ENCODE data around the gene PPP2CA. TPM values are rescaled to one million over a fixed set of nuclear protein-coding genes. Genes with fewer than 3 reads are reported as not detected.

PPP2CA gene
- total and polyA plus RNA-seq, 9 of the 15 experiments (the other 6 are each of a cell fraction or from before 2014, with no cell fraction given) = 23.0 to 257 (median 109) TPM

DNA sequence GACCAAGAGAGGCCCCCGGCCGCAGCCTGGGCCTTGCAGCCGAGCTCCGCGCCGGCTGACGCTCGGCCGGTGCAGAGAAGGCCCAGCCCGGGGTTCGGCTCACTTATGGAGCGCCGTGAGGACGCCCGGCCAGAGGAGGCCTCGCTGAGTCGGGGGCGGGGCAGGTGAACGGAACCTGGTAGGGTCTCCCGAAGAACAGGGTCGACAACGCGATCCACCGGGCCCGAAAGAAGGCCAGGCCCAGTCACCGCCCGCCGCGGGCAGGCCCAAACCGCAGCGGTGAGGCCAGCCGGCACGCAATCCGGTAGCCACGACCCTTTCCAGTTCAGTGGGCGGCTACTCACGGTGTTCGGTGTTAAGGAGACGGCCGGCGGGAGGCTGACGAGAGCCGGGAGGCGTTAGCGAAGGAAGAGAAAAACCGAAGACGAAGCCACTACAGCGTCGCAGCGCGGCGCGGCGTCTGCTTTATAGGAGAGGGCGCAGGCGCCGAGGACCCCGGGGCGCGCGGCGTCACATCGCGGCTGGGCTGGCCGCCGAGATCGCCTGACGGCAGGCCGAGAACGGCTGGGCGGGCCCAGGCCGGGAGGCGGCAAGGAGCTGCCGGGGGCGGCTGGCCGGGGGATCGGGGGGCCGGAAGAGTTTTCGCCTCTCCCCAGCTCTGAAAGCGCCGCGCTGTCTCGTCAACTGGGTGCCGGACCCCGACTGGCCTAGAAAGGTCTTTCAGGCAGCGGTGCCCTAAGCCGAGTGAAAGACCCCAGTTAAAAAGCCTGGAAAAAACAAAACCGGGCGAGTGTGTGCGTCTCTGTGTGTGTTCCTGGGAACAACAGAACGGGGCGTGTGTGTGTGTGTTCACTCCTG, 49.1 kb downstream of the PPP2CA start, which contains the start of gene SKP1 (continued):
- peak; percentile 55 for TF ChIP-seq HNRNPLL (IDR thresholded peaks at IDR 0.05; ENCODE audit: low read depth, low read length, poor library complexity, severe bottlenecking)
- TF ChIP-seq HIVEP1 (CRISPR knock-in tag; IDR thresholded peaks at IDR 0.05) = no peak
- TF ChIP-seq SAFB2 (IDR thresholded peaks at IDR 0.05; ENCODE audit: borderline replicate concordance, low read depth, low read length, severe bottlenecking) = no peak
- no peak for TF ChIP-seq XRCC3 (IDR thresholded peaks at IDR 0.05)
- no peak; the same call in 1 of the 2 replicates for TF ChIP-seq ZNF143 (CRISPR knock-in tag; IDR thresholded peaks at IDR 0.05)
- TF ChIP-seq, protein P1, sequence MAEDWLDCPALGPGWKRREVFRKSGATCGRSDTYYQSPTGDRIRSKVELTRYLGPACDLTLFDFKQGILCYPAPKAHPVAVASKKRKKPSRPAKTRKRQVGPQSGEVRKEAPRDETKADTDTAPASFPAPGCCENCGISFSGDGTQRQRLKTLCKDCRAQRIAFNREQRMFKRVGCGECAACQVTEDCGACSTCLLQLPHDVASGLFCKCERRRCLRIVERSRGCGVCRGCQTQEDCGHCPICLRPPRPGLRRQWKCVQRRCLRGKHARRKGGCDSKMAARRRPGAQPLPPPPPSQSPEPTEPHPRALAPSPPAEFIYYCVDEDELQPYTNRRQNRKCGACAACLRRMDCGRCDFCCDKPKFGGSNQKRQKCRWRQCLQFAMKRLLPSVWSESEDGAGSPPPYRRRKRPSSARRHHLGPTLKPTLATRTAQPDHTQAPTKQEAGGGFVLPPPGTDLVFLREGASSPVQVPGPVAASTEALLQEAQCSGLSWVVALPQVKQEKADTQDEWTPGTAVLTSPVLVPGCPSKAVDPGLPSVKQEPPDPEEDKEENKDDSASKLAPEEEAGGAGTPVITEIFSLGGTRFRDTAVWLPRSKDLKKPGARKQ (CRISPR knock-in tag; IDR thresholded peaks at IDR 0.05) = no peak
- TF ChIP-seq ZNF354B (CRISPR knock-in tag; IDR thresholded peaks at IDR 0.05) = no peak
- TF ChIP-seq, protein P2, sequence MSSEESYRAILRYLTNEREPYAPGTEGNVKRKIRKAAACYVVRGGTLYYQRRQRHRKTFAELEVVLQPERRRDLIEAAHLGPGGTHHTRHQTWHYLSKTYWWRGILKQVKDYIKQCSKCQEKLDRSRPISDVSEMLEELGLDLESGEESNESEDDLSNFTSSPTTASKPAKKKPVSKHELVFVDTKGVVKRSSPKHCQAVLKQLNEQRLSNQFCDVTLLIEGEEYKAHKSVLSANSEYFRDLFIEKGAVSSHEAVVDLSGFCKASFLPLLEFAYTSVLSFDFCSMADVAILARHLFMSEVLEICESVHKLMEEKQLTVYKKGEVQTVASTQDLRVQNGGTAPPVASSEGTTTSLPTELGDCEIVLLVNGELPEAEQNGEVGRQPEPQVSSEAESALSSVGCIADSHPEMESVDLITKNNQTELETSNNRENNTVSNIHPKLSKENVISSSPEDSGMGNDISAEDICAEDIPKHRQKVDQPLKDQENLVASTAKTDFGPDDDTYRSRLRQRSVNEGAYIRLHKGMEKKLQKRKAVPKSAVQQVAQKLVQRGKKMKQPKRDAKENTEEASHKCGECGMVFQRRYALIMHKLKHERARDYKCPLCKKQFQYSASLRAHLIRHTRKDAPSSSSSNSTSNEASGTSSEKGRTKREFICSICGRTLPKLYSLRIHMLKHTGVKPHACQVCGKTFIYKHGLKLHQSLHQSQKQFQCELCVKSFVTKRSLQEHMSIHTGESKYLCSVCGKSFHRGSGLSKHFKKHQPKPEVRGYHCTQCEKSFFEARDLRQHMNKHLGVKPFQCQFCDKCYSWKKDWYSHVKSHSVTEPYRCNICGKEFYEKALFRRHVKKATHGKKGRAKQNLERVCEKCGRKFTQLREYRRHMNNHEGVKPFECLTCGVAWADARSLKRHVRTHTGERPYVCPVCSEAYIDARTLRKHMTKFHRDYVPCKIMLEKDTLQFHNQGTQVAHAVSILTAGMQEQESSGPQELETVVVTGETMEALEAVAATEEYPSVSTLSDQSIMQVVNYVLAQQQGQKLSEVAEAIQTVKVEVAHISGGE (CRISPR knock-in tag; IDR thresholded peaks at IDR 0.05) = no peak
- peak; percentile 99 for TF ChIP-seq POLR2A (conservative IDR thresholded peaks at IDR 0.05)
- TF ChIP-seq, protein P3, sequence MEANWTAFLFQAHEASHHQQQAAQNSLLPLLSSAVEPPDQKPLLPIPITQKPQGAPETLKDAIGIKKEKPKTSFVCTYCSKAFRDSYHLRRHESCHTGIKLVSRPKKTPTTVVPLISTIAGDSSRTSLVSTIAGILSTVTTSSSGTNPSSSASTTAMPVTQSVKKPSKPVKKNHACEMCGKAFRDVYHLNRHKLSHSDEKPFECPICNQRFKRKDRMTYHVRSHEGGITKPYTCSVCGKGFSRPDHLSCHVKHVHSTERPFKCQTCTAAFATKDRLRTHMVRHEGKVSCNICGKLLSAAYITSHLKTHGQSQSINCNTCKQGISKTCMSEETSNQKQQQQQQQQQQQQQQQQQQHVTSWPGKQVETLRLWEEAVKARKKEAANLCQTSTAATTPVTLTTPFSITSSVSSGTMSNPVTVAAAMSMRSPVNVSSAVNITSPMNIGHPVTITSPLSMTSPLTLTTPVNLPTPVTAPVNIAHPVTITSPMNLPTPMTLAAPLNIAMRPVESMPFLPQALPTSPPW (CRISPR knock-in tag; IDR thresholded peaks at IDR 0.05) = no peak
- peak; percentile 87 for TF ChIP-seq FOXK1 (CRISPR knock-in tag; IDR thresholded peaks at IDR 0.05; ENCODE audit: borderline replicate concordance)
- no peak; the same call in 1 of the 2 replicates for TF ChIP-seq CTBP1 (IDR thresholded peaks at IDR 0.05; ENCODE audit: borderline replicate concordance)
- TF ChIP-seq ZNF263 (CRISPR knock-in tag; IDR thresholded peaks at IDR 0.05; ENCODE audit: borderline replicate concordance) = 0 out of 2 replicates have a peak, but pooled peaks have one; percentile 43
- TF ChIP-seq ARHGAP35 (IDR thresholded peaks at IDR 0.05; ENCODE audit: partially characterized antibody) = no peak
- TF ChIP-seq, protein P4, sequence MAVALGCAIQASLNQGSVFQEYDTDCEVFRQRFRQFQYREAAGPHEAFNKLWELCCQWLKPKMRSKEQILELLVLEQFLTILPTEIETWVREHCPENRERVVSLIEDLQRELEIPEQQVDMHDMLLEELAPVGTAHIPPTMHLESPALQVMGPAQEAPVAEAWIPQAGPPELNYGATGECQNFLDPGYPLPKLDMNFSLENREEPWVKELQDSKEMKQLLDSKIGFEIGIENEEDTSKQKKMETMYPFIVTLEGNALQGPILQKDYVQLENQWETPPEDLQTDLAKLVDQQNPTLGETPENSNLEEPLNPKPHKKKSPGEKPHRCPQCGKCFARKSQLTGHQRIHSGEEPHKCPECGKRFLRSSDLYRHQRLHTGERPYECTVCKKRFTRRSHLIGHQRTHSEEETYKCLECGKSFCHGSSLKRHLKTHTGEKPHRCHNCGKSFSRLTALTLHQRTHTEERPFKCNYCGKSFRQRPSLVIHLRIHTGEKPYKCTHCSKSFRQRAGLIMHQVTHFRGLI (CRISPR knock-in tag; IDR thresholded peaks at IDR 0.05) = no peak
- peak; percentile 98 for TF ChIP-seq PHF8 (IDR thresholded peaks at IDR 0.05; ENCODE audit: borderline replicate concordance, low read length)
- no peak for TF ChIP-seq ZNF584 (CRISPR knock-in tag; IDR thresholded peaks at IDR 0.05; ENCODE audit: low read depth)
- TF ChIP-seq HDAC1 (IDR thresholded peaks at IDR 0.05) = peak in 1 of 2 experiments; percentile 89; a peak in 2 of 4 replicates
- no peak for TF ChIP-seq SREBF2 (CRISPR knock-in tag; IDR thresholded peaks at IDR 0.05)

Data from K562 (cell line).